SK-N-DZ (cell line): ENCODE results near the gene NFKBIB.
"Not testable (repeated sequence)": the region's sequence is repeated elsewhere in the genome, so short reads cannot be mapped to it uniquely, and the experiment has no call there.

ENCODE experiments used
- DNase-seq: peaks from one replicate; pipeline ENCODE4 v3.0.0-alpha.2; 2015; ENCODE audit warnings: low spot score

NFKBIB gene

DNA sequence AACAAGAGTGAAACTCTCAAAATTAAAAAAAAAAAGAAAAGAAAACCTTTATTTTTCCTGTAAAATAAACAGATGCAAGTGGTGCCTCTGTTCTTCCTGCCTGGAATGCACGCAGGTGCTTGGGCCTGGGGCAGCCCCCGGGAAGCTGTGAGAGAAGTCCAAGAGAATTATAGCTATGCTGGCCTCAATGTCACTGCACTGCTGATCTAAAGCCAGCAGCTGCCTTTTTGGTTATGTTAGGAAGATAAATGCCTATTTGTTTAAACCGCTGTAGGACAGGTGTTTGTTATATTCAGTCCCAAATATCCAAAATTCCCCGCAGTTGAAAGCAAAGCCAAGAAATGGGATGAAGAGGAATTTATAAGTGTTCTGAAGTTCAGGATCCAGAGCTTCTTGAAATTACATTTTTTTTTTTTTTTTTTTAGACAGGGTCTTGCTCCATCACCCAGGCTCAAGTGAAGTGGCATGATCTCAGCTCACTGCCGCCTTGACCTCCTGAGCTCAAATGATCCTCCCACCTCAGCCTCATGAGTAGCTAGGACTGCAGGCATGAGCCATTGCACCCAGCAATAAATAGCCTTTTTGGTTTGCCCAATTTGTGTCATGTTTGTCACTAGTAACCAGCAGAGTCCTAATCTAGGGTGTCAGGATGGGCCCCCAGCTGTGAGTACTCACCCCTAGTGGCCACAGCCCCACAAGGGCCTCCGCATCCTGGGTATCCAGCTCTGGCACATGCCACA lies 23.9 kb upstream of the NFKBIB start:
- no peak for DNase-seq

DNA sequence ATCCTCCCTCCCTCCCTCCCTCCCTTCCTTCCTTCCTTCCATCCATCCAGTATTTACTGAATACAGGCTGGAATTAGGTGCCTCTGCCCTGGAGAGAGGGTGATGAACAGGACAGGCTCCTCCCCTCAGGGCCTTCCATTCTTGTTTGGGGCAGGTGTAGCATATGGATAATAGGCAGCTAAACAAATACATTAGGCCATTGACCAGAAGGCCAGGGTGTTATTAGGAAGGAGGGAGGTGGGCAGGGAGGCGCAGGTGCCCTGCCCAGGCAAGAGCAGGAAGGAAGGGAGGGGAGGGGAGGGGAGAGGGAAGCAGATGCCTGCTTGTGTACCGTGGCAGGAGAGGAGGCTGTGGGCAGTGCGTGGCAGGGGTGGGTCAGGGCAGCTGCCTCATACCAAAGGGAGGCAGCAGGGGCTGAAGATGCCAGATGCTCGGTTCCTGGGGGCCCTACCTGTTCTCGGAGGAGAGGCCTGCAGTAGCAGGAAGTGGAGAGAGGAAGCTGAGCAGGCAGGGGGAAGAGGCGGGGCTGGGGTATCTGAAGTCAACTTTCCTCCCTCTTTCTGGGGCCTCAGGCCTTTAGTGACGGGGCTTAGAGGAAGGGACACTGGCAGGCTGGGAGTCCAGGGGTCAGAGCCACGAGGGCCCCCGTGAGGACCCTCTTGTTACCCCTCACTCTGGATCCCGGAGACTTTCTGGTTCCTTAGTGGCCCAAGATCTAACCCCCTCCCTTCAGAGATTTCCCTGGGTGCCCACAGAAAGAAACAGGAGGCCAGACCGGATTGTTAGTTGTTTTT lies 21.8 kb upstream of the NFKBIB start, which contains the start of gene RINL:
Gene RINL (minus strand): TSS at position 495 of the 794 bp plus-strand sequence. CDS start 1,533 bp downstream, outside the sequence.
- DNase-seq: no peak

DNA sequence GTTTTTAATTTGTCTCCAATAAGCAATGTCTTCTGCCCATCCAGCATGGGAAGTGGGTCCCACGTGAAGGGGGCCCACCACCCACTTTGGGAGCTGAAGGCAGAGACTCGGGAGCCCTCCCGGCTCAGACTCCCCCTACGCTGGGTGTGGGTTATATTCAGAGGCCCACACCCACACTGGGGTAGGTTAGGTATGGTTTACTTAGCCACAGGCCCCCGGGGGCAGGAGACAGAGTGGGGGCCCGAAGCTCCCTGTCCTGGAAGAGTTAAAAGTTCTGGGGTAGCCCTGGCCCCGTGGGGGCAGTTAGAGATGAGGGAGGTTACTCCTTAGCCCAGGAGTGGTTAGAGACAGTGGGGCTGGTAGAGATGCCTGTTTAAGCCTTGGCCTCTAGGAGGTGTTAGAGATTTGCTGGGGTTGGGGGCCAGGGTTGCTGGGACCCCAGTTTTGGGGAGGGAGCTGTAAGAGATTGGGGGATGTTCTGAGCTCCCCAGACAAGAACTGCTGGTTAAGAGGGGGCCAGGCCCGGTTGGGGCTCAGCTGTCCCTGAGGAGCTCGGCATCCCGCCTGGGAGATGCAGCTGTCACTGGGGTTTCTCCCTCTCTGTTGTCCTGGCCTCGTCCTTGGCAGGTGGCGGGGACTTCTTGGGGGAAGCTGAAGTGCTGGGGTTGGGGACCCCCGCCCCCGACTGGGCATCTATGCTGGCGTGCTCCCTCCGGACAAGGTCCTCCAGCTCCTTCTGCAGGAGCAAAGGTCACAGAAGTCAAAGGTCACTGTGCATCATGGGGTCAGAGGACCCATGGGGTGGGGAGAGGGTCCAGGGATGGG lies 21.0 kb upstream of the NFKBIB start:
- DNase-seq: no peak

DNA sequence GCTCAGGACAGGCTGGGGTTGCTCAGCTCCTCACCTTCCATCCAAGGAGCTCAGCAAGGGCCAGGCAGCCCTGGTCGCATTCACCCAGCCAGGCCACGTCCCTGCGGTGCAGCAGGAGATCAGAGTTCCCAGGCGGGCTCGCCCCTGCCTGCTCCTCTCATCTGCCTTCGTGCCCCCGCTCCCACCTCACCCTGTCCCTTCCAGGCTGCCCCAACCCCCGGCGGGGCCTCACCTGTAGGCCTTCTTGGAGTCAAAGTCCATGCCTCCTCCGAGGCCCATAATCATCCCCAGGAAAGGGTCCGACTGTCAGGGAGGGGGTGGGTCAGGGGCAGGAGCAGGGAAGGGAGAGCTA lies 20.4 kb upstream of the NFKBIB start:
- no peak for DNase-seq

DNA sequence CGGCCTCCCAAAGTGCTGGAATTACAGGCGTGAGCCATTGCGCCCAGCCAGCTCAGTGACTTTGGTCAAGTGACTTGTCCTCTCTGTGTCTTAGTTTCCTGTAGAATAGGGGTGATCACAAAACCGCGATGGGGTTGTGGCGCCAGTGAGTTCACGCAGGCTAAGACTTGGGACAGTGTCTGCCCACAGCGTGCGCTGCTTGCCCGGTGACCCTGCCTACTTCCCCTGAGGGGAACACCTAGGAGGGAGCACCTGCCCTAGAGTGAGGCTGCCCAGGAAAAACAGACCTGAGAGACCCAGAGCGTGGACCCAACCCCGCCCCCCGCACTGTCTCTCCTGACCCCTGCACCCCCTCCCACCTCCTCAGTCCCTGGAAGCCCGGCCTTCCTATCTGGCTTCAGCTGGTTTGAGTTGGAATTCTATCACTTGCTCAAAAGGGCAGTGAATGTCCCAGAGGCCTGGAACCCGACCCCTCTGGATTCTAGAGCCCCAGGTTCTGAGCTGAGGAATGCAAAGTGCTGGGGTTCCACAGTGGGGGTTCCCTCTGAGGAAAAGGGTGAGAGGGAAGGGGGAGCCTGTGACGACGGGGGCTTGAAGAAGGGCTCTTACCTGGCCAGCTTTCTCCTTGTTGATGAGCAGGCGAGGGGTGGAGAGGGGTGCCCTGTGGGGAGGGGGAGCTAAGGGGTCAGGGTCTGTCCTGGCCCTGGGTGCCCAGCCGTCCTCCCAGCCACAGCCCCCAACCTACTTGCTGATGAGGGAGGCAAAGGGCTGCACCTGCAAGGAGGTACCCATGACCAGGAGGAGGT lies 19.5 kb upstream of the NFKBIB start:
- no peak for DNase-seq

DNA sequence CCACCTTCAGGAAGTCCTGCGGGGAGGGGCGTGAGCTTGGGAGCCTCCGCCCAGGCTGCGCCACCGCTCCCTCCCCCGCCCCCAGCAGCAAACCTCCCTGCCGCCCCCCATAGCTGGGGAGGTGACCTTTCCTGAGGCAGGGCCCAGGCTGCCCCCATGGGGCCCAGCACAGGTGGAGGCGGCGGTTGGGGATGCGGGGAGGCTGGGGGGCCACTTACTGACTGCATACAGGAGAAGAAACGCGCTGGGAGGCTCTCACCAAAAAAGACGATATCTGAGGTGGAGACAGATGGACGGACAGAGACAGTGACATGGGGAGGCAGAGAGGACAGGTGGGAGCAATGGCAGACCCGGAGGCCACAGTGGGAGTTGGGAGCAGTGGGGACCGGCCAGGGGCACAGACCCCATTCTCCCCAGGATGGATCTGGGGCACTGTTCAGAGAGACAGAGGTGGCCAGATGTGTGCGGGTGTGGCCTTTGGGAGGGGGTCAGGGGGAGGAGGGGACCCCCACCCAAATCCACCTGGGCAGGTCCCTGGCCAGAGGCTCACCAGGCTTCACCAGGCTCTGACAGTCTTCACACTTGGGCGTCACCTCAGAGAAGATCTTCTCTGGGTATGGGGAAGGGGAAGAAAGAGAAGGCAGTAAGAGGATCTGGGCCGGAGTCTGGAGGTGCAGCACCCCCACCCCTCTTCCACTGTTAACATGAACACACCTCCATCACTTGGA lies 18.7 kb upstream of the NFKBIB start:
- DNase-seq: no peak

DNA sequence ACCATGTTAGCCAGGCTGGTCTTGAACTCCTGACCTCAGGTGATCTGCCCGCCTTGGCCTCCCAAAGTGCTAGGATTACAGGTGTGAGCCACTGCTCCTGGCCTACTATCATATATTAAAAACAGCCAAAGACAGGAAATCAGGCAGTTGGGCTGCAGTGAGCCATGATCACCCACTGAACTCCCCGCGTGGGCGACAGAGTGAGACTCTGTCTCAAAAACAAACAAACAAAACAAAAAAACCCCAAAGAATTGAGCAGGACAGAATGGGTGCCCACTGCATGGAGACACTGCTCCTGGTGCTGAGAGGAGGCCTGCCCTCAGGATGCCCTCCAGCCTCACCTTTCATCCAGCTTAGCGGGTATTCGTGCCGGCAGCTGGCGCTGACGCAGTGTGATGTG lies 16.5 kb upstream of the NFKBIB start:
- no peak for DNase-seq

DNA sequence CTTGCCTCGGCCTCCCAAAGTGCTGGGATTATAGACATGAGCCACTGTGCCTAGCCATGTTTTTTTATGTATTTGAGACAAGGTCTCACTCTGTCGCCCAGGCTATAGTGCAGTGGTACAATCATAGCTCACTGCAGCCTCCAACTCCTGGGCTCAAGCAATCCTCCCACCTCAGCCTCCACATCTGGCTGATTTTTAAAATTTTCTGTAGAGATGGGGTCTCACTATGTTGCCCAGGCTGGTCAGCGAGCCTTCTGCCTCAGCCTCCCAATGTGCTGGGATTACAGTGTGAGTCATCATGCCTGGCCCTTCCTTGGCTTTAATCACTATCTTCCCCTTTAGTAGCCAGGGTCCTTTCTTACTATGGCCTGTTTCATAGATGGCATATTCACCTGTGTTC lies 15.1 kb upstream of the NFKBIB start:
- not testable (repeated sequence) for DNase-seq

DNA sequence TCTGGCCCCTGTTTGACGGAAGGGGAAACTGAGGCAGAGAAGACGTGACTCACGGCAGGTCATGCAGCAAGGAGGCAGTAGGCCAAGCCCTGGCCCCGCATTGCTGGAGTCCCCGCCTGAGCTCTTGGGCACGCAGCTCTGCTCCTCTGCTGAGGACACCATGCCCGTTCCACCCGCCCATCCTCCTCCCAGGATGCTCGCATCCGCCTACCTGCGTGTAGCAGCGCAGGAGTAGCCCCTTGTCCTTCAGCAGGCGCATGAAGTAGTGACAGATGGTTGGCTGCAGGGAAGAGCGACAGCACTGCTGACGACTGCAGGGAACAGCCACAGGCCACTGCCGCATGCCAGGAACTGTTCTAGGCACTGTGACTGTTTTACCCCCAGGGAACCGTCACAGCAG lies 10.9 kb upstream of the NFKBIB start:
- DNase-seq: no peak

DNA sequence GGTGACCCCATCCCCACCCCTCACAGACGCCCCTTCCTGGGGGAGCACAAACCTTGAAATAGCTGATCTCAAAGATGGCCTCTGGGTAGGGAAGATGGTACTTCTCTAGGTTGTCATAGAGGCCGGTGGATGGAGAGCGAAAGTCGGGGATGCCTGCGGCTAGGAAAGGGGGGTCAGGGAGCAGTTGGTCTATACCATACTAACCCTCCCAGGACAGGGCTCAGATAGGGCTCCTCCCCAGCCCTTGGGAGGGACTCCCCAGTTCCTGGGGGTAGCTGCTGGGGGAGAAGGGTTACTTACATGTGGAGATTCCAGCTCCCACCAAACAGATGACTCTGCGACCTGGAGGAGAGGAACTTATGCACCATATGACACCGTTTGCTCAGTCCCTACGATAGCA lies 10.0 kb upstream of the NFKBIB start:
- no peak for DNase-seq

DNA sequence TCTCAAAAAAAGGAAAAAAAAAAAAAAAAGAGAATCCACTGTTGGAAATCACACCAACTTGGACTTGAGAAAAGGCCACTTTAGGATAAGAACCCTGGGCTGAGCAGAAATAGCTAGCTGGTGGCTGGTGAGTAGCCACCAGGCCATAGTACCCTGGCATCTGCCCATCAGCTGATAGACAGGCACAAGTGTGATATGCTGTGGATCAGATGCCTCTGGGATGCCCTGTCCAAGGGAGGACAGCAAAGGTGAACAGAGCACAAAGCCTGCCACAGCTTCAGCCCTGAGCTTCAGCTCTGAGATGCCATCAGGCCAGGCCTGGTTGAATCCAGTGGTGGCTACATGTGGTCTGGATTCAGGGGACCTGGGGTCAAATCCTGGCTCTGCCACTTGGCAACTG lies 9.1 kb upstream of the NFKBIB start:
- DNase-seq: no peak

DNA sequence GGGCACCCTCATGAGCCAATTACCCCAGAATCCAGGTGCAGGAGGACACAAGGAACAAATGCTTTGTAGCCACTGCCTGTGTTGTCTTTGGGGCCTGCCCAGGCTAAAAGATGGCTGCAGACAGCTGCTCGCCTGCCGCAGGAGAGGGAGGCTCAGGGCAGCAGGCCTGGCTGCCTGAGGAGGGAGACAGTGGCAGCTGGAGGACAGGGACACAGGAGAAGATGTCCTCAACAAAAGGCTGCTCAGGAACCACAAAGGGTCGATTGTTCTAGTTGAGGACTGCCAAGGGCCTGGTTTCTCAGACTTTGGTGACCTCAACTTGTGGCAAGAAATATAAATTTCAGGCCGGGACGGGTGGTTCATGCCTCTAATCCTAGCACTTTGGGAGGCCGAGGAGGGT lies 8.0 kb upstream of the NFKBIB start:
- no peak for DNase-seq

DNA sequence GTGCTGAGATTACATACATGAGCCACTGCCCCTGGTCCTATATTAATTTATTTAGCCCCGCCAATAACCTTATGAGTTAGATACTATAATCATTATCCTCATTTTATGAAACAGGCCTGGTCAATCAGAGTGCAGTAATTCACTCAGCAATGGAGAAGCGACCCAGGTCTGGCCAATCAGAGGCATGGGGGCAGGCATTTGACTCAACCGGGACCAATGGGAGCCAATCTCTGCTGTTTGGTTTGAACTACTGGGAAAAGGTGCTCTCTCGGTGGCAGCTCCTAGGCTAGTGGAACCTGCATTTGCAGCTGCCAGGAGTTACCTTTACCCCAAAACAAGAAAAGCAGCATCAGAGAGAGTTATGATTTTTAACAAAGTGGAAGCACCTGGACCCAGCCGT lies 6.9 kb upstream of the NFKBIB start:
- no peak for DNase-seq

DNA sequence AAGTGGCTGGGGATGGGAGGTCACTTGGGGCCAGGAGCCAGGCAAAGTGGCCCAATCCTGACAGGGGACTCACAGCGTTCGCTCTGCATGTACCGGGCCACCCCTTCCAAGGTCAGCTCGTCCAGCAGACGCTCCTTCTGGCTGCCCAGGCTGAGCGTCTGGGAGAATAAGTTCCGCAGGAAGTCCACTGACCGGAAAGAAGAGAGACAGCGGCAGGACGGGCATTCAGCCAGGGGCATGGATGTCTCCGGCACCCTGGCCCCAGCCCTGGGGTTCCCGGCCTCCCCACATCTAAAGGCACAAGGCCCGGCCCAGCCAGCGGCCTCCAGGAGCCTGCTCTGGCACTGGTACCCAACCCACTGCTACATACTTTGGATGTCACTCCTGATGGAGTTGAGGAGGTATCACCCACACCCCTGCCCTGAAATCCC lies 6.4 kb upstream of the NFKBIB start:
- no peak for DNase-seq

DNA sequence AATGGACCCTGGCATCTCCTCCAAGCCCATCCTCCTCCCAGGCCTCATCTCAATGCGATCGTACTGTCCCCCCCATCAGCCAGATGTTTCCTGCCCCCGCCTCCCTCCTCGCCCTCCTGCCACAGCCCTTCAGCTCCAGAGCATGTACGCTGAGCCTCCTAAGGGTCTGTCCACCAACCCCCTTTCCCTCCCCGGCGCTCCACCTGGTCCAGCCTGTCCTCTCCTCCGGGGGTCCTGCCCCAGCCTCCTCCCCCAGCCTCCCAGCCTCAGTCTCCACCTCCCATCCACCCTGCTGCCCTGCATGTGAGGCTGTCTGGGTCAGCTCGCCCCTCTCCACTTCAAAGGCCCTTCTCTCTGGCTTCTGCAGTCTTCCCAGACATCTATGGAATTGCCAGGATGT lies 4.8 kb upstream of the NFKBIB start:
- no peak for DNase-seq

DNA sequence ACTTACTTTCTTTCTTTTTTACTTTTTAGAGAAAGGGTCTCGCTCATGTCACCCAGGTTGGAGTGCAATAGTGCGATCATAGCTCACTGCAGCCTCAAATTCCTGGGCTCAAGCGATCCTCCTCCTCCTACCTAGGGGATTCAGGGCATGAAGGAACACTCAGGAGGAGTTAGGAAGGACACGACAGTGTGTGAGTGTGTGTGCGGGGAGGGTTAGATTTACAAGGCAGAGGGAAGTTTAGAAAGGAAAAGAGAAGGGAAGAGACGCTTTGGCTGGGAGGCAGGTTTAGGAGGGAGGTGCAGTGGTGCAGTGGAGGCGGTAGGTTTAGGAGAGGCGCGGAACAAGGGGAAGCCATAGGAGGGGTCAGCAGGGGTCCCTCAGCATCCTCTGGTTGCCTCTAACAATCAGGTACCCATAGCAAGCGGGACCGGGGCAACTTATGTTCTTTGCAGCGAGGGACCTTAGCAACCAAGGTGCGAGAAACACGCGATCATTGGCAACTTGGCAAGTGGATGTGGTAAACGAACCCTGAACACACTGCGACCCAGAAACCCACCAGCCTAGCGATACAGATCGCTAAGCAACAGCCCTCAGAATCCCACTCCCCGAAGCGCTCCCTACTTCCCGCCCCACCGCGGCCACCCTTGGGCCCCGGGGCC lies 852 bp upstream of the NFKBIB start:
- DNase-seq: no peak

DNA sequence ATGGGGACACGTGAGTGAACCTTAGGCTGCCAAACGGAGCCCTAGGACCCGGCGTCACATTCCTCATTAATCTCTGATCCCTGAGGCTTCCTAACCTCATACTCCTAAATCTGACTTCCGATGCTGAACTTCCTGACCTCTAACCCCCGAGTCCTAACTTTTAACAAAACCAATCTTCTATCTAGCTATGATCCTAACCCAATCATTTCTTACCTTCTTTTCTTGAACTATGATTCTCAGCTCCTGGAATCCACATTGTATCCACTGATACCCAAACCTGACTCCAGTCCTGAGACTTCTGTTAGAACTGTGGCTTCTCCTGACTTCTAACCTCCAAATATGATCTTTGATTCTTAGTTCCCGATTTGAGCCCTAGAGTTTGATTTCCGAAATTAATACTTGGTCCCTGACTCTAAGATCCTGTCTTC lies 447 bp downstream of the NFKBIB start:
- DNase-seq: no peak

DNA sequence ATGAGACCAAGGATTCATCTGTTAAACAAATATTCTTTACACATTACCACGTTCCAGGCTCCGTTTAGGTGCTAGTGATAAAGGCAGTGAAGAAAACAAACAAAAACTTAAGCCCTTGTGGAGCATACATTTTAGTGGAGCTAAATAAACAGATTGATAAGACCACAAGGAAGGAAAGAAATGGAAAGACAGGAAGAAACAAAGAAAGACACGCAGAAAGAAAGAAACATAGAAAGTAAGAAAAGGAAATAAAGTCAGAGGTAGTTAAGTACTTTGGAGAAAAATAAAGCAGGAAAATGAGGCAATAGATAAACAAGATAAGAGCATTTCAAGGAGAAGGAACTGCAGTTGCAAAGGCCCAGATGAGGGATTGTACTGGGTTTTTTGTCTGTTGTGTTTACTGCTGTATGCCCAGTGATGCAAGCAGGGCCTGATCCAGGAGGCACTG lies 998 bp downstream of the NFKBIB start:
- no peak for DNase-seq

DNA sequence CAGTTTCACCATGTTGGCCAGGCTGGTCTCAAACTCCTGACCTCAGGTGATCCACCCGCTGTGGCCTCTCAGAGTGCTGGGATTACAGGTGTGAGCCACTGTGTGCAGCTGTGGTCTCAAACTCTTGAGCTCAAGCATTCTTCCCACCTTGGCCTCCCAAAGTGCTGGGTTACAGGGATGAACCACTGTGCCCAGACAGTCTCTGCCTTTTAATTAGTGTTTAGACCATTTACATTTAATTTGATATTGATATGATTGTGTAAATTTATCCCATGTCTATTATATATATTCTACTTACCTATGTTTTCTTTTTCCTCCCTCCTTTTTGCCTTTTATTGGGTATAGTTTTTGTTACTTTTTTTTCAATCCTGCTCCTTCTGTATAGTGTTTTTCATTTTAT lies 1.9 kb downstream of the NFKBIB start:
- no peak for DNase-seq
